Measurements from ENCODE around the gene LAMA3.

GRCh38 chr18:23793985-23794867 is 105.0 kb downstream of the LAMA3 start:
- TF ChIP-seq CTCF (IDR thresholded peaks at IDR 0.05): no peak
- TF ChIP-seq POLR2A (IDR thresholded peaks at IDR 0.05): no peak

Data from adrenal gland (tissue), 5 donors.